IPS-NIHi7 (cell line): ENCODE results near the gene BAG3.
A peak's percentile ranks its signal among the peaks of the same experiment; 100 is the strongest.
"Not testable (repeated sequence)": the region's sequence is repeated elsewhere in the genome, so short reads cannot be mapped to it uniquely, and the experiment has no call there.

Experiments
- DNase-seq: peaks from one replicate; pipeline ENCODE4 v3.0.0; 2012; ENCODE audit warnings: mixed read lengths; ENCODE audit errors: extremely low spot score

Gene BAG3

GRCh38 chr10:119650692-119651513, at the start of gene BAG3:
TSS of gene BAG3 (plus strand) at chr10:119651380. CDS start at chr10:119651676, 296 bp downstream.
- DNase-seq: peak; percentile 89

- DNase-seq: peak; percentile 78
These were observed 48.7 kb upstream of the BAG3 start for GRCh38 chr10:119602241-119603095.

- DNase-seq: no peak
These were observed 46.7 kb upstream of the BAG3 start for GRCh38 chr10:119604468-119604867.

GRCh38 chr10:119608316-119609155, 42.6 kb upstream of the BAG3 start:
- peak; percentile 59 for DNase-seq

DNA sequence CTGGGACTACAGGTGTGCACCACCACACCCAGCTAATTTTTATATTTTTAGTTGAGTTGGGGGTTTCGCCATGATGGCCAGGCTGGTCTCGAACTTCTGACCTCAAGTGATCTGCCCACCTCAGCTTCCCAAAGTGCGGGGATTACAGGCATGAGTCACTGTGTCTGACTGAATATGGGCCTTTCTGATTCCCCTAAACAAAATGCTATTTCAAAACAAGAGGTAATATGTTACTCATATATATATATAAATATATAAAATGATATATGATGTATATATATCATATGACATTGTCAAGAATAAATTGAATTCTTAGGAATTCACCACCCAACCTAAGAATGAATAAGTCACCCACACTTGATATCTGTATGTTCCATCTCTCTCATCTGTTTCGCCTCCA, 41.7 kb upstream of the BAG3 start:
- no peak for DNase-seq

GRCh38 chr10:119611433-119611832, 39.7 kb upstream of the BAG3 start:
- DNase-seq: no peak

DNA sequence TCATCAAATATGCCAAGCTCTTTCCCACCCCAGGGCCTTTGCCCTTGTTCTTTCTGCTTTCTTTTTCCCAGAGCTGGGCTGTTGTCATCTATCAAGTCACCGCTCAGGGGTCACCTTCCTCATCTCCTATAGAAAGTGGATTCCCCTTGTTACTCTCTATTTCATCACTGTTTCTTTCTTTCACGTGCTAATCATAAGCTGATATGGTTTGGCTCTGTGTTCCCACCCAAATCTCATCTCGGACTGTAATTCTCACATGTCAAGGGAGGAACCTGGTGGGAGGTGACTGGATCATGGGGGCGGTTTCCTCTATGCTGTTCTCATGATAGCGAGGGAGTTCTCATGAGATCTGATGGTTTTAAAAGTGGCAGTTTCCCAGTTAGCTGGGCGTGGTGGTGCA, 37.4 kb upstream of the BAG3 start:
- DNase-seq: no peak

- no peak for DNase-seq
These were observed 36.5 kb upstream of the BAG3 start for GRCh38 chr10:119614686-119615085.

DNA sequence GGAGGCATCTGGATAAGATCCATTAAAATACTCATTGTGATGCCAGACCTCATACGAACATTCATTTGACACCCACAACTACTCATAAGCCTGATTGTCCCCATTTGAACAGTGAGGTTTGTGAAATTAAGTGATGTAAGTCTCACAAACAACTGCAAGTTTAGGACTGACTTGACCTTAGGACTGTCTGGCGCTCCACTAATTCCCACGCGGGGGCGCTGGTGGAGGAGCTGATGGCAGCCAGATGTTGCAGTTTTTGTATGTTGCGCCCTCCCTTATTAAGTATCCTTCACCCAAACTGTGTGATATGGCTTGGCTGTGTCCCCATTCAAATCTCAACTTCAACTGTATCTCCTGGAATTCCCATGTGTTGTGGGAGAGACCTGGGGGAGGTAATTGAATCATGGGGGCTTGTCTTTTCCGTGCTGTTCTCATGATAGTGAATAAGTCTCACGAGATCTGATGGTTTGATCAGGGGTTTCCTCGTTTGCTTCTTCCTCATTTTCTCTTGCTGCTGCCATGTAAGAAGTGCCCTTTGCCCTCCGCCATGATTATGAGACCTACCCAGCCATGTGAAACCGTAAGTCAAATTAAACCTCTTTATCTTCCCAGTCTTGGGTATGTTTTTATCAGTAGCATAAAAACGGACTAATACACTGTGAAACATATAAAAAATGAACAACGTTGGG, 34.2 kb upstream of the BAG3 start:
- no peak for DNase-seq

DNA sequence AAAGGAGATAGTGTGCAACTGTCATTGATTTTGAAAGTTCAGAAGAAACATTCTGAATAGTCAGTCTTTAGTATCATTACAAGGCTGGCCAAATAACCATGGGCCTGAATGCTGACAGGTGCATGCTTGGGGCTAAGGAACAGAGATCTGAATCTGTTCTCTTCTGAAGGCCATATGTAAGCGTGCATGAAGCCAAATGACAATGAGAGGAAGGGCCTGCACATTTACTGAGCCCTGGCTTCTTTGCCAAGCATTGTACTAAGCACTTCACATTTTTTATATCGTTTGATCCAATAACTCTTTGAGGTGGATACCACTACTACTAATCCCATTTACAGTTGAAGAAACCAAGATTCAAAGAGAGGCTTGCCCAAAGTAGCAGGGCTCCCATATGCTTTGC, 32.0 kb upstream of the BAG3 start:
- no peak for DNase-seq

DNA sequence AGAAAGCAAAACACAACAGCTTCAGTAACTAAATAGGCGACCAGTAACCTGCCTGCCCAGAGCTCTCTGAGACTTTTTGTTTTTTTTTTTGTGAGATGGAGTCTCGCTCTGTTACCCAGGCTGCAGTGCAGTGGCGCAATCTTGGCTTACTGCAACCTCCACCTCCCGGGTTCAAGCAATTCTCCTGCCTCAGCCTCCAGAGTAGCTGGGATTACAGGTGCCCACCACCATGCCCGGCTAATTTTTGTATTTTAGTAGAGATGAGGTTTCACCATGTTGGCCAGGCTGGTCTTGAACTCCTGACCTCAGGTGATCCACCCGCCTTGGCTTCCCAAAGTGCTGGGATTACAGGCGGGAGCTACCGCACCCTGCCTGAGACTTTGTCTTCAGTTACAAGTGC, 31.4 kb upstream of the BAG3 start:
- not testable (repeated sequence) for DNase-seq

- no peak for DNase-seq
These were observed 30.7 kb upstream of the BAG3 start for GRCh38 chr10:119620241-119621077.

DNA sequence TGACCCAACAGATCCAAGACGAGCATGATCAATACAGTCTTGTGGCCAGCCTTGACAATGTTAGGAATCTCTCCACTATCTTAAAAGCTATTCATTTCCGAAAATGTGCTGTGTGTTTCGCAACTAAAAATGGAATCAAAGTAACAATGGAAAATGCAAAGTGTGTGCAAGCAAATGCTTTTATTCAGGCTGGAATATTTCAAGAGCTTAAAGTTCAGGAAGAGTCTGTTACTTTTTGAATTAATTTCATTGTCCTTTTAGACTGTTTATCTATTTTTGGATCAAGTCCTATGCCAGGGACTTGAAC, 30.1 kb upstream of the BAG3 start:
- no peak for DNase-seq

GRCh38 chr10:119625570-119626280, 25.5 kb upstream of the BAG3 start:
- no peak for DNase-seq

- no peak for DNase-seq
These were observed 20.9 kb upstream of the BAG3 start for GRCh38 chr10:119630300-119630699.

GRCh38 chr10:119633538-119634218, 17.5 kb upstream of the BAG3 start:
- no peak for DNase-seq

GRCh38 chr10:119634219-119634544, 17.0 kb upstream of the BAG3 start:
- DNase-seq: no peak

DNA sequence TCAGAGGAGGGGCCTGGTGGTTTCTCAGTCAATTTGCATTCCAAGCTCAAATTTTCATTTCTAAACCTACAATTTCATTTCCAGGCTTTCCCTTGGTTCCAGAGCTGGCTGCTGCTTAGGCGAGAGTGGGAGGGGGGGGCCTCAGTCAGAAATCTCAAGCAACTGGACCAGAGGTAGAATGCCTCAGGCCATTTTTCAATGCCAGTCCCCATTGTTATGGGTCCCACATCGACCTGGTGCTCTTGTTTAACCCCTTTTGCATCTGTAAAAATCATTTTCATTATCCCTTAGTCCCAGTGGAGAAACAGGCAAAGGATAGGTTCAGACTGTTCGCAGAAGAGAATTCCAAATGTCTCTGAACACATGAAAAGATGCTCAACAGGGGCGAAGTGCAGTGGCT, 13.5 kb upstream of the BAG3 start:
- no peak for DNase-seq

DNA sequence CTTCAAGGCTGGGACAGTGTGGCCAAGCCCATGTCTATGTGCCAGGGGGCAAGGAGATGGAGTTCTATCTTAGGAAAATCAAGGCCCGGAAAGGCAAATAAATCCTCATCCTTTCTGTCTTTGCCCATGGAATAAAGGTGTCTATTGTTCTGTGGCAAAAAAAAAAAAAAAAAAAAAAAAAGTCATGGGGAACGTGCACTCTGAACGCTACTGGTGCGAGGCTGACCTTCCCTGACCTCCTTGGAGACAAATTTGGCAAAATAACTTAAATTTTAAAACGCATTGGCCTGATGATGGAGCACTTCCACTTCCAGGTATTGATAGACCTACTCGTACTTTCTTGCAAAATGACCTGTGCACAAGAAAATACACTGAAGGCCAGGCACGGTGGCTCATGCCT, 12.2 kb upstream of the BAG3 start:
- no peak for DNase-seq

DNA sequence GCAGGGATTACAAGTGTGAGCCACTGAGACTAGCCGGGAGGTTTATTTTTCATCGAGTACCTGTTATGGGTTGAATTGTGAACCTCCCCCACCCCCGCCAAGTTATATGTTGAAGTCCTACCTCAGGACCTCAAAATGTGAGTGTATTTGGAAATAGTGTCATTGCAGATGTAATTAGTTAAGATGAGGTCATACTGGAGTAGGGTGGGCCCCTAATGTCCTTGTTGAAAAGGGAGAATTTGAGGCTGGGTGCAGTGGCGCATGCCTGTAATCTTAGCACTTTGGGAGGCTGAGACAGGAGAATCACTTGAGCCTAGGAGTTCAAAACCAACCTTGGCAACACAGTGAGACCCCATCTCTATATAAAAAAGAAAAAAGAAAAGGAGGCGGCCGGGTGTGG, 10.8 kb upstream of the BAG3 start:
- DNase-seq: no peak
